ENCODE results near the gene RBM23. TPM values are rescaled to one million over a fixed set of nuclear protein-coding genes. Genes with fewer than 3 reads are reported as not detected.

RBM23 gene
- total and polyA plus RNA-seq, 9 of the 15 experiments (the other 6 are each of a cell fraction or from before 2014, with no cell fraction given): 46.0 to 102 (median 58.5) TPM

- no peak for TF ChIP-seq ZFP30 (CRISPR knock-in tag; IDR thresholded peaks at IDR 0.05; ENCODE audit: borderline replicate concordance)
- TF ChIP-seq RBBP5 (IDR thresholded peaks at IDR 0.05; ENCODE audit: borderline replicate concordance, insufficient read depth, low read length, poor library complexity, severe bottlenecking): no peak
- no peak for TF ChIP-seq TGIF2 (CRISPR knock-in tag; IDR thresholded peaks at IDR 0.05)
- no peak for TF ChIP-seq NBN (IDR thresholded peaks at IDR 0.05; ENCODE audit: low read depth)
- TF ChIP-seq RBM25 (IDR thresholded peaks at IDR 0.05; ENCODE audit: low read depth, low read length, severe bottlenecking): peak; percentile 65
- TF ChIP-seq HDAC3 (IDR thresholded peaks at IDR 0.05; ENCODE audit: borderline replicate concordance, partially characterized antibody): peak; percentile 41
- no peak for TF ChIP-seq MCM2 (IDR thresholded peaks at IDR 0.05; ENCODE audit: low read depth)
- TF ChIP-seq ASH1L (IDR thresholded peaks at IDR 0.05; ENCODE audit: borderline replicate concordance, low read depth, partially characterized antibody): peak; percentile 60
- no peak for TF ChIP-seq ZNF511 (CRISPR knock-in tag; IDR thresholded peaks at IDR 0.05)
- no peak for TF ChIP-seq ZNF318 (IDR thresholded peaks at IDR 0.05; ENCODE audit: borderline replicate concordance in 1 of 2, low read depth in 1 of 2)
- TF ChIP-seq SRF (CRISPR knock-in tag; IDR thresholded peaks at IDR 0.05): peak; percentile 18 to 94; a peak in 2 of 4 replicates
- TF ChIP-seq DPF2 (IDR thresholded peaks at IDR 0.05): 0 out of 2 replicates have a peak, but pooled peaks have one; percentile 60
- no peak for TF ChIP-seq SIRT6 (IDR thresholded peaks at IDR 0.05; ENCODE audit: low read depth, low read length)
- TF ChIP-seq CBFA2T2 (conservative IDR thresholded peaks at IDR 0.05): peak; percentile 53
- TF ChIP-seq TEAD2 (tag; IDR thresholded peaks at IDR 0.05): no peak
- TF ChIP-seq ZNF316 (IDR thresholded peaks at IDR 0.05): no peak
- no peak for TF ChIP-seq ZBTB5 (IDR thresholded peaks at IDR 0.05)
- TF ChIP-seq TEAD4 (IDR thresholded peaks at IDR 0.05; ENCODE audit: low read length): peak; percentile 68
- TF ChIP-seq TEAD4 (CRISPR knock-in tag; IDR thresholded peaks at IDR 0.05; ENCODE audit: borderline replicate concordance): no peak
These were observed 48.1 kb downstream of the RBM23 start (continued) for GRCh38 chr14:22870811-22871223.

Measured in K562 (cell line).